WTC11 (cell line): Measurements from ENCODE around the gene MEAF6.

ENCODE experiments used
- ATF2 ChIP-seq: sonication (generic); formaldehyde crosslinking; IDR thresholded peaks from 2 replicates; pipeline ENCODE4 v1.8.1; 2022; ENCODE audit warnings: low read depth, missing genetic modification reagents, borderline replicate concordance
- ETV6 ChIP-seq: sonication (generic); formaldehyde crosslinking; IDR thresholded peaks from 2 replicates; pipeline ENCODE4 v1.8.1; 2022; ENCODE audit warnings: mild to moderate bottlenecking, missing genetic modification reagents
- NFE2L1 ChIP-seq: sonication (generic); formaldehyde crosslinking; IDR thresholded peaks from 2 replicates; pipeline ENCODE4 v1.8.1; 2023; ENCODE audit warnings: missing genetic modification reagents
- NFYB ChIP-seq: sonication (generic); formaldehyde crosslinking; conservative IDR thresholded peaks from 2 replicates; pipeline ENCODE4 v1.8.0; 2022; ENCODE audit warnings: low read depth, missing genetic modification reagents
- SMAD4 ChIP-seq: sonication (generic); formaldehyde crosslinking; IDR thresholded peaks from 2 replicates; pipeline ENCODE4 v1.8.0; 2022; ENCODE audit warnings: mild to moderate bottlenecking, missing genetic modification reagents
- TCF7 ChIP-seq: sonication (generic); formaldehyde crosslinking; IDR thresholded peaks from 2 replicates; pipeline ENCODE4 v1.8.0; 2022; ENCODE audit warnings: mild to moderate bottlenecking, low read depth, missing genetic modification reagents, moderate library complexity
- USF2 ChIP-seq: sonication (generic); formaldehyde crosslinking; IDR thresholded peaks from 2 replicates; pipeline ENCODE4 v1.8.1; 2023; ENCODE audit warnings: mild to moderate bottlenecking, missing genetic modification reagents, moderate library complexity
- TF ChIP-seq, protein P1 (sequence below): fragments of 200-600 bp; IDR thresholded peaks from 2 replicates; pipeline ENCODE4 v1.8.0; 2022; ENCODE audit warnings: antibody characterized with exemption

- no peak for TF ChIP-seq NFE2L1 (CRISPR knock-in tag)
- TF ChIP-seq TCF7: no peak
- TF ChIP-seq, protein P1, sequence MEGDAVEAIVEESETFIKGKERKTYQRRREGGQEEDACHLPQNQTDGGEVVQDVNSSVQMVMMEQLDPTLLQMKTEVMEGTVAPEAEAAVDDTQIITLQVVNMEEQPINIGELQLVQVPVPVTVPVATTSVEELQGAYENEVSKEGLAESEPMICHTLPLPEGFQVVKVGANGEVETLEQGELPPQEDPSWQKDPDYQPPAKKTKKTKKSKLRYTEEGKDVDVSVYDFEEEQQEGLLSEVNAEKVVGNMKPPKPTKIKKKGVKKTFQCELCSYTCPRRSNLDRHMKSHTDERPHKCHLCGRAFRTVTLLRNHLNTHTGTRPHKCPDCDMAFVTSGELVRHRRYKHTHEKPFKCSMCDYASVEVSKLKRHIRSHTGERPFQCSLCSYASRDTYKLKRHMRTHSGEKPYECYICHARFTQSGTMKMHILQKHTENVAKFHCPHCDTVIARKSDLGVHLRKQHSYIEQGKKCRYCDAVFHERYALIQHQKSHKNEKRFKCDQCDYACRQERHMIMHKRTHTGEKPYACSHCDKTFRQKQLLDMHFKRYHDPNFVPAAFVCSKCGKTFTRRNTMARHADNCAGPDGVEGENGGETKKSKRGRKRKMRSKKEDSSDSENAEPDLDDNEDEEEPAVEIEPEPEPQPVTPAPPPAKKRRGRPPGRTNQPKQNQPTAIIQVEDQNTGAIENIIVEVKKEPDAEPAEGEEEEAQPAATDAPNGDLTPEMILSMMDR: no peak
- no peak for TF ChIP-seq NFYB (CRISPR knock-in tag)
- no peak for TF ChIP-seq ATF2 (CRISPR knock-in tag)
- TF ChIP-seq ETV6 (CRISPR knock-in tag): no peak
- TF ChIP-seq USF2 (CRISPR knock-in tag): no peak
- TF ChIP-seq SMAD4: no peak
Observed at GRCh38 chr1:37481289-37482003, 33.1 kb downstream of the MEAF6 start.
